Effector memory CD4-positive, alpha-beta T cell (primary cell): ENCODE results near the gene NUP98.
A peak's percentile ranks its signal among the peaks of the same experiment; 100 is the strongest.

Source experiments
- DNase-seq, 3 donors: peaks; one replicate each; pipeline ENCODE4 v3.0.0-alpha.2; 2020
- H3K27ac ChIP-seq: 2 replicates; pipeline ENCODE4 v1.7.0; 2013; ENCODE audit warnings: mild to moderate bottlenecking, low read length, moderate library complexity; ENCODE audit not compliant: insufficient read depth, poor library complexity, severe bottlenecking
- H3K27me3 ChIP-seq: replicated peaks from 2 replicates; pipeline ENCODE4 v1.7.0; 2013; ENCODE audit warnings: mild to moderate bottlenecking, low read length; ENCODE audit not compliant: insufficient read depth, control insufficient read depth, poor library complexity, severe bottlenecking
- H3K36me3 ChIP-seq: 2 replicates; pipeline ENCODE4 v1.7.0; 2013; ENCODE audit warnings: mild to moderate bottlenecking, low read length, moderate library complexity; ENCODE audit not compliant: control insufficient read depth, insufficient read depth
- H3K4me1 ChIP-seq: 2 replicates; pipeline ENCODE4 v1.7.0; 2013; ENCODE audit warnings: low read length, mild to moderate bottlenecking; ENCODE audit not compliant: control insufficient read depth, insufficient read depth, poor library complexity, severe bottlenecking
- H3K4me3 ChIP-seq: 2 replicates; pipeline ENCODE4 v1.7.0; 2013; ENCODE audit warnings: low read length, low read depth, mild to moderate bottlenecking; ENCODE audit not compliant: insufficient read depth, poor library complexity, severe bottlenecking
- H3K9me3 ChIP-seq: 2 replicates; pipeline ENCODE4 v1.7.0; 2013; ENCODE audit warnings: mild to moderate bottlenecking, low read length, moderate library complexity; ENCODE audit not compliant: control insufficient read depth

NUP98 gene

DNA sequence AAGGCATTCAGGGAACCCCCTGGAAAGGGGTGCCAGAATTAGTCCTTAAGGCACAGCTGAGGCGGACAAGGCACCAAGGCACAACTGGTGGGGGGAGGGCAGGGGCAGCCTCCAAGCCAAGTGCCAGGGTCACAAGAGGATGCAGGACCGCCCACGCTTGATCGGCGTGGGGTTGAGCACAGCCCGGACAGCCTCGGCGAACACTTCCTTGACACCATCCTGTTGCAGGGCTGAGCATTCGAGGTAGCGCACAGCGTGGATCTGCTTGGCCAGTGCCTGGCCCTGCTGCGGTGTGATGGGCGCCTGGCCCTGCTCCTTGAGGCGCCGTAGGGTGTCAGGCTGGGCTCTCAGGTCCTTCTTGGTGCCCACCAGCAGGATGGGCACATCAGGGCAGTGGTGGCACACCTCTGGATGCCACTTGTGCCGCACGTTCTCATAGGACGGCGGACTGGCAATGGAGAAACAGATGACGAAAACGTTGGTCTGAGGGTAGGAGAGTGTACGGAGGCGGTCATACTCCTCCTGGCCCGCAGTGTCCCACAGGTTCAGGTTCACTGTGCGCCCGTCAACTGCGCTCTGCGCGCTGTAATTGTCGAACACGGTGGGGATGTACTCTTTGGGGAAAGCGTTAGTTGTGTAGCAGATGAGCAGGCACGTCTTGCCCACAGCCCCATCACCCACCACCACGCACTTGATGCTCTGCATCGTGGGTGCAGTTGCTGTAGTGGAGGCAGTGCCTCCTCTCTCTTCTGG lies 30.3 kb upstream of the NUP98 start:
- DNase-seq, result no peak
- no peaks in the 10 kb centered on the region for H3K9me3 ChIP-seq
- H3K4me3 ChIP-seq, result no peak overlapping the region
- no peaks in the 10 kb centered on the region for H3K27me3 ChIP-seq
- peaks cover 49% of the 10 kb centered on the region for H3K36me3 ChIP-seq
- no peak overlapping the region for H3K27ac ChIP-seq
- peaks cover 21% of the 10 kb centered on the region for H3K4me1 ChIP-seq

GRCh38 chr11:3826721-3827120 lies 29.4 kb upstream of the NUP98 start:
- no peaks in the 10 kb centered on the region for H3K27me3 ChIP-seq
- H3K9me3 ChIP-seq, result no peaks in the 10 kb centered on the region
- peaks cover 47% of the 10 kb centered on the region for H3K36me3 ChIP-seq
- H3K27ac ChIP-seq, result no peak overlapping the region
- H3K4me1 ChIP-seq, result peaks cover 12% of the 10 kb centered on the region
- no peak overlapping the region for H3K4me3 ChIP-seq
- DNase-seq, result no peak

DNA sequence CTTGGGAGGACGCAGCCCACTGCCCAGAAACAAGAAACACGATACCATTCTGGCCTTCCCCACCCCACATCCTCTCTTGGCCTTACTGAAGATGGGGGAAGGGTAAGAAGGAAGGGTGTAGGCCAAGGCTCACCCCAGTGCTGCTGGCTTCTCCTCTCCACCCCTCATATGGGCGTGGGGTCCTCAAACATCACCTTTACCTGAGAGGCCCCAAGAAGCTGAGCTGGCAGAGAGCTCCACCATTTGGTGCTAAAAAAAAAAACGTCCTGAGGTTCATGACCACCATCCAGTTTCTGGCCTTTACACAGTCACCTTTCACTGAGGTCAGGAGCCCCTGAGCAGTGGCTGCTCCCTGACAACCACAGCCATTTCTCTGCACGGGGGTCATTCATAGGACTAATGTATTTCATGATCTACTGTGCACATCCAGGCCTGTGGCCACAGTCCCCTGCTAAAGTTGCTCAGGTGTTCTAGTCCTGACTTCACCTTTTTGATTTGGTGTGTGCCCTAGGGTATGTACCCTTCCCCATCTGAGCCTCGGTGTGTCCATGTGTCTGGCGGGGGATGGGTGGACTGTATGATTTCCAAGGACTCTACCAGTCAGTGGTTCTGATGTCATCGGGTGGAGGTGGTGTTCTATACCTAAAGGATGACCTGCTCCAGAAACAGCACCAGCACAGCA lies 28.3 kb upstream of the NUP98 start:
- Histone ChIP-seq H3K36me3 (peaks cover 36% of the 10 kb centered on the region), H3K4me1 (peaks cover under 1% of the 10 kb centered on the region), H3K27me3 (no peaks in the 10 kb centered on the region), H3K27ac (peak overlapping the region; percentile 39), H3K4me3 (no peak overlapping the region), H3K9me3 (no peaks in the 10 kb centered on the region)
- DNase-seq, result no peak

GRCh38 chr11:3824714-3825472 lies 27.5 kb upstream of the NUP98 start:
- DNase-seq, result peak; percentile 58 to 72 (median 66)
- H3K9me3 ChIP-seq, result no peaks in the 10 kb centered on the region
- no peaks in the 10 kb centered on the region for H3K4me1 ChIP-seq
- no peaks in the 10 kb centered on the region for H3K27me3 ChIP-seq
- H3K36me3 ChIP-seq, result peaks cover 29% of the 10 kb centered on the region
- H3K4me3 ChIP-seq, result no peak overlapping the region
- peak overlapping the region; percentile 39 for H3K27ac ChIP-seq

GRCh38 chr11:3823762-3824506 lies 26.6 kb upstream of the NUP98 start:
- Histone ChIP-seq H3K4me1 (no peaks in the 10 kb centered on the region), H3K27me3 (no peaks in the 10 kb centered on the region), H3K27ac (no peak overlapping the region), H3K9me3 (no peaks in the 10 kb centered on the region), H3K4me3 (no peak overlapping the region), H3K36me3 (peaks cover 24% of the 10 kb centered on the region)
- DNase-seq, result no peak

GRCh38 chr11:3823303-3823702 lies 25.9 kb upstream of the NUP98 start:
- Histone ChIP-seq H3K9me3 (no peaks in the 10 kb centered on the region), H3K27ac (no peak overlapping the region), H3K4me3 (no peak overlapping the region), H3K27me3 (no peaks in the 10 kb centered on the region), H3K4me1 (no peaks in the 10 kb centered on the region), H3K36me3 (peaks cover 24% of the 10 kb centered on the region)
- DNase-seq, result no peak

DNA sequence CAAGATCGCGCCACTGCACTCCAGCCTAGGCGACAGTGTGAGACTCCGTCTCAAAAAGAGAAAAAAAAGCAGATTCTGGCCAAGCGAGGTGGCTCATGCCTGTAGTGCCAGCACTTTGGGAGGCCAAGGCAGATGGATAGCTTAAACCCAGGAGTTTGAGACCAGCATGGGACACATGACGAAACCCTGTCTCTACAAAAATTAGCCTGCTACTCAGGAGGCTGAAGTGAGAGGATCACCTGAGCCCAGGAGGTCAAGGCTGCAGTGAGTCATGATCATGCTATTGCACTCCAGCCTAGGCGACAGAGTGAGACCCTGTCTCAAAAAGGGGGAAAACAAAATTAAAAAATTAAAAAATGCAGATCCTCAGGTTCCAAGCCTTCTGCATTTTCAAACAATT lies 25.0 kb upstream of the NUP98 start:
- Histone ChIP-seq H3K4me3 (no peak overlapping the region), H3K36me3 (peaks cover 16% of the 10 kb centered on the region), H3K27ac (no peak overlapping the region), H3K4me1 (no peaks in the 10 kb centered on the region), H3K27me3 (no peaks in the 10 kb centered on the region), H3K9me3 (no peaks in the 10 kb centered on the region)
- no peak for DNase-seq

GRCh38 chr11:3820971-3821370 lies 23.6 kb upstream of the NUP98 start:
- H3K9me3 ChIP-seq, result no peaks in the 10 kb centered on the region
- H3K27ac ChIP-seq, result no peak overlapping the region
- DNase-seq, result no peak
- peaks cover 3% of the 10 kb centered on the region for H3K36me3 ChIP-seq
- no peak overlapping the region for H3K4me3 ChIP-seq
- H3K27me3 ChIP-seq, result no peaks in the 10 kb centered on the region
- no peaks in the 10 kb centered on the region for H3K4me1 ChIP-seq

GRCh38 chr11:3817181-3817800 lies 19.9 kb upstream of the NUP98 start:
- H3K4me1 ChIP-seq, result no peaks in the 10 kb centered on the region
- no peak overlapping the region for H3K4me3 ChIP-seq
- no peak for DNase-seq
- H3K27me3 ChIP-seq, result no peaks in the 10 kb centered on the region
- no peak overlapping the region for H3K27ac ChIP-seq
- H3K36me3 ChIP-seq, result no peaks in the 10 kb centered on the region
- H3K9me3 ChIP-seq, result no peaks in the 10 kb centered on the region
